C4-2B (cell line): Measurements from ENCODE around the gene FNDC3B.

Experiments used
- ZFX ChIP-seq: fragments of 450-650 bp; IDR thresholded peaks from 2 replicates; pipeline ENCODE4 v1.6.1; 2017
- TF ChIP-seq, protein P1 (sequence below): fragments of 450-650 bp; conservative IDR thresholded peaks from 2 replicates; pipeline ENCODE4 v1.5.1; 2017; ENCODE audit warnings: mild to moderate bottlenecking

DNA sequence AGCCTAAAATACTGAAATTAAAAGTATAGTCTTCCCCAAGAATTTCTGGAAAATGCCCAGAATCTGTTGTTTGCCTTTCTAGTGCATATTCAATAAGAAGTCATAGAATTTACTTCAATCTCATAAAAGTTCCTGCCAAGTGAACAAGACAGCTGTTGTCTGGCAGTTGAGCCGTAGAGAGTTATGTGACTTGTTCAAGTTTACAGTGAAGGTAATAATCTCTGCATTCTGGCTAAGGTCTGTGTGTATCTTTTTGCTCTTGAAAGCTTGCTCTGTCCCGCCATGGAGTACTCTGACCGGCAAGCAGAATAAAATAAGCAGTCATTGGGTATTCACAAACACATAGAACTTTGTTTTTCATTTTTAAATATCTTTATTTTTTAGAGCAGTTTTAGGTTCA, 331.0 kb downstream of the FNDC3B start:
- TF ChIP-seq, protein P1, sequence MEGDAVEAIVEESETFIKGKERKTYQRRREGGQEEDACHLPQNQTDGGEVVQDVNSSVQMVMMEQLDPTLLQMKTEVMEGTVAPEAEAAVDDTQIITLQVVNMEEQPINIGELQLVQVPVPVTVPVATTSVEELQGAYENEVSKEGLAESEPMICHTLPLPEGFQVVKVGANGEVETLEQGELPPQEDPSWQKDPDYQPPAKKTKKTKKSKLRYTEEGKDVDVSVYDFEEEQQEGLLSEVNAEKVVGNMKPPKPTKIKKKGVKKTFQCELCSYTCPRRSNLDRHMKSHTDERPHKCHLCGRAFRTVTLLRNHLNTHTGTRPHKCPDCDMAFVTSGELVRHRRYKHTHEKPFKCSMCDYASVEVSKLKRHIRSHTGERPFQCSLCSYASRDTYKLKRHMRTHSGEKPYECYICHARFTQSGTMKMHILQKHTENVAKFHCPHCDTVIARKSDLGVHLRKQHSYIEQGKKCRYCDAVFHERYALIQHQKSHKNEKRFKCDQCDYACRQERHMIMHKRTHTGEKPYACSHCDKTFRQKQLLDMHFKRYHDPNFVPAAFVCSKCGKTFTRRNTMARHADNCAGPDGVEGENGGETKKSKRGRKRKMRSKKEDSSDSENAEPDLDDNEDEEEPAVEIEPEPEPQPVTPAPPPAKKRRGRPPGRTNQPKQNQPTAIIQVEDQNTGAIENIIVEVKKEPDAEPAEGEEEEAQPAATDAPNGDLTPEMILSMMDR = no peak
- TF ChIP-seq ZFX = no peak
